ENCODE data around the gene ADGRL2.

DNA sequence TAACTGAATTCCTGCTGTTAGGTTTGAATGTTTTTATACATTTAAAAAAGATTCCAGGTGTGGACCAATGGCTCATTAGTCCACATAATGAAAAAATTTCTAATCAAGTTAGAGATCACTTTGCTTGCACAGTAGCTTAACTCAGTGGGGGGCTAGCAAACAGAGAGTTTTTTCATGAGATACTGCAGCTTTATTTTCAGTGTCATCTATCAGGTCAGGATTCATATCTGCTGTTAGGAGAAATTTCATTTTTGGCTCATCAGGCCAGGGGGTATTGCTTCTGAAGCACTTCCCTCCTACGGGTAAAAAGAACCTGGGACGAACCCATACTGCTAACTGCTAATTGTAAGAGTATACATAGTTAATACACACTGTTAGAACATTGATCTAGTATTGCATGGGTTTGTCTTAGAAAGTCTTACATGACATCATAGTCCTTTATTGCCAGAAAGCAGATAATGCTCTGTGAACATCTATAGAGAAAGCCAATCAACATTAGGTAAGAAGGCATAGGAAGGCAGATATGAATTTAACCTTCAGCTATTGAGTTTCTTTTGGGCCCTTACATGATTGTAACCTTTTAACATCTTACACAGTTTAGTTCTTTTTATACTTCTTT is 38.0 kb downstream of the ADGRL2 start:
- TF ChIP-seq REST (IDR thresholded peaks at IDR 0.05; ENCODE audit: borderline replicate concordance) (no peak), CTCF (IDR thresholded peaks at IDR 0.05; ENCODE audit: poor library complexity, severe bottlenecking) (no peak), EZH2 (IDR thresholded peaks at IDR 0.05; ENCODE audit: borderline replicate concordance, insufficient read depth, low read length, poor library complexity, severe bottlenecking) (no peak)

All from neural cell (in vitro differentiated cells).